Mesenchymal stem cell (in vitro differentiated cells and primary cell): ENCODE results near the gene FRMD8.
A peak's percentile ranks its signal among the peaks of the same experiment; 100 is the strongest.

Experiments used
- DNase-seq: peaks from one replicate; pipeline ENCODE4 v3.0.0-alpha.2; 2013
- H2AFZ ChIP-seq: one replicate; pipeline ENCODE4 v1.6.1; 2013; ENCODE audit warnings: low read depth, mild to moderate bottlenecking, control low read depth, inconsistent platforms, low read length, moderate library complexity
- H2AK5ac ChIP-seq: 2 replicates; pipeline ENCODE4 v1.6.1; 2013; ENCODE audit warnings: low read length, moderate library complexity, mild to moderate bottlenecking, inconsistent platforms; ENCODE audit not compliant: severe bottlenecking
- H2BK120ac ChIP-seq: one replicate; pipeline ENCODE4 v1.6.1; 2013; ENCODE audit warnings: low read depth, mild to moderate bottlenecking, inconsistent platforms, low read length, moderate library complexity
- H2BK12ac ChIP-seq, 2 experiments: one replicate each; pipeline ENCODE4 v1.6.1; 2013; ENCODE audit warnings: inconsistent platforms in 2 of 2, low read length in 2 of 2, mild to moderate bottlenecking in 2 of 2, moderate library complexity in 2 of 2, control low read depth in 1 of 2
- H2BK15ac ChIP-seq: one replicate; pipeline ENCODE4 v1.6.1; 2013; ENCODE audit warnings: mild to moderate bottlenecking, low read depth, inconsistent platforms; ENCODE audit not compliant: poor library complexity, severe bottlenecking
- H2BK5ac ChIP-seq: 2 replicates; pipeline ENCODE4 v1.6.1; 2013; ENCODE audit warnings: low read depth, mild to moderate bottlenecking, low read length, control low read depth, inconsistent platforms; ENCODE audit not compliant: poor library complexity, severe bottlenecking
- H3K14ac ChIP-seq, 2 experiments: one replicate each; pipeline ENCODE4 v1.6.1; 2013; ENCODE audit warnings: inconsistent platforms in 2 of 2, low read length in 2 of 2, control low read depth in 1 of 2, mild to moderate bottlenecking in 1 of 2, moderate library complexity in 1 of 2
- H3K18ac ChIP-seq, 2 experiments: one replicate each; pipeline ENCODE4 v1.6.1; 2013; ENCODE audit warnings: inconsistent platforms in 2 of 2, low read length in 2 of 2, control low read depth in 1 of 2, low read depth in 1 of 2, mild to moderate bottlenecking in 1 of 2
- H3K23ac ChIP-seq, 2 experiments: one replicate each; pipeline ENCODE4 v1.6.1; 2013; ENCODE audit warnings: inconsistent platforms in 2 of 2, low read length in 2 of 2, mild to moderate bottlenecking in 2 of 2, moderate library complexity in 2 of 2, control low read depth in 1 of 2
- H3K27ac ChIP-seq: 2 replicates; pipeline ENCODE4 v1.5.1; 2013; ENCODE audit warnings: mild to moderate bottlenecking, moderate library complexity, low read length, control low read depth, inconsistent platforms; ENCODE audit not compliant: poor library complexity, severe bottlenecking
- H3K27me3 ChIP-seq, 2 experiments: 2 replicates each; pipeline versions ENCODE4 v1.6.1 to v1.7.0; 2013; ENCODE audit warnings: low read length in 2 of 2, mild to moderate bottlenecking in 2 of 2, moderate library complexity in 2 of 2, control low read depth in 1 of 2, inconsistent platforms in 1 of 2; ENCODE audit not compliant: control insufficient read depth in 1 of 2, insufficient read depth in 1 of 2
- H3K36me3 ChIP-seq, 2 experiments: 2 replicates each; pipeline versions ENCODE4 v1.6.1 to v1.7.0; 2013; ENCODE audit warnings: low read length in 2 of 2, control low read depth in 1 of 2, inconsistent platforms in 1 of 2, low read depth in 1 of 2, mild to moderate bottlenecking in 1 of 2; ENCODE audit not compliant: insufficient read depth in 2 of 2, control insufficient read depth in 1 of 2
- H3K4ac ChIP-seq, 2 experiments: one replicate each; pipeline ENCODE4 v1.6.1; 2013; ENCODE audit warnings: inconsistent platforms in 2 of 2, low read length in 2 of 2, mild to moderate bottlenecking in 2 of 2, moderate library complexity in 2 of 2, control low read depth in 1 of 2, low read depth in 1 of 2
- H3K4me1 ChIP-seq: 2 replicates; pipeline ENCODE4 v1.6.1; 2013; ENCODE audit warnings: low read depth, low read length, control low read depth; ENCODE audit not compliant: control insufficient read depth, insufficient read depth
- H3K4me2 ChIP-seq: 2 replicates; pipeline ENCODE4 v1.6.1; 2013; ENCODE audit warnings: low read length, mild to moderate bottlenecking, inconsistent platforms; ENCODE audit not compliant: poor library complexity, severe bottlenecking
- H3K4me3 ChIP-seq, 2 experiments: 2 replicates each; pipeline versions ENCODE4 v1.5.1 to v1.7.0; 2013; ENCODE audit warnings: low read length in 2 of 2, mild to moderate bottlenecking in 2 of 2, control low read depth in 1 of 2, low read depth in 1 of 2; ENCODE audit not compliant: insufficient read depth in 1 of 2
- H3K79me1 ChIP-seq: replicated peaks from 2 replicates; pipeline ENCODE4 v1.6.1; 2013; ENCODE audit warnings: mild to moderate bottlenecking, control low read depth, low read length, inconsistent platforms; ENCODE audit not compliant: poor library complexity, severe bottlenecking
- H3K9ac ChIP-seq: 2 replicates; pipeline ENCODE4 v1.7.0; 2013; ENCODE audit warnings: mild to moderate bottlenecking, low read length, moderate library complexity
- H3K9me3 ChIP-seq: 2 replicates; pipeline ENCODE4 v1.7.0; 2013; ENCODE audit warnings: mild to moderate bottlenecking, low read length; ENCODE audit not compliant: control insufficient read depth
- H4K8ac ChIP-seq: one replicate; pipeline ENCODE4 v1.6.1; 2013; ENCODE audit warnings: inconsistent platforms, mild to moderate bottlenecking, low read length, moderate library complexity
- H4K91ac ChIP-seq: one replicate; pipeline ENCODE4 v1.6.1; 2013; ENCODE audit warnings: mild to moderate bottlenecking, low read length, inconsistent platforms
- WGBS: methylation state at CpG from one replicate; pipeline ENCODE4 v1.1.7; 2013; ENCODE audit warnings: mixed read lengths; 5-methylcytosine and 5-hydroxymethylcytosine counted together

FRMD8 gene

DNA sequence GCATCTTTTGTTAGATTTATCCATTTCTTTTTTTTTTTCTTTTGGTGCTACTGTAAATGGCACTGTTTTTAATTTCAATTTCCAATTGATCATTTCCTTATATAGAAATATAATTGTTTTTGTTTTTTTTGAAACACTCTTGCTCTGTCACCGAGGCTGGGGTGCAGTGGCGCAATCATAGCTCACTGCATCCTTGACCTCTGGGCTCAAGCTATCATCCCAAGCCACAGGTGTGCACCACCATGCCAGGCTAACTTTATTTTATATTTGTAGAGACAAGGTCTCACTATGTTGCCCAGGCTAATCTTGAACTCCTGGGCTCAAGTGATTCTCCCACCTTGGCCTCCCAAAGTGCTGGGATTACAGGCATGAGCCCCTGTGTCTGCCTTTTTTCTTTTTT, 16.4 kb downstream of the FRMD8 start:
- Histone ChIP-seq H3K9me3 (no peaks in the 10 kb centered on the region), H2AK5ac (no peak overlapping the region)
- 89% methylated on average over 2 of the region's 2 CpGs for WGBS

DNA sequence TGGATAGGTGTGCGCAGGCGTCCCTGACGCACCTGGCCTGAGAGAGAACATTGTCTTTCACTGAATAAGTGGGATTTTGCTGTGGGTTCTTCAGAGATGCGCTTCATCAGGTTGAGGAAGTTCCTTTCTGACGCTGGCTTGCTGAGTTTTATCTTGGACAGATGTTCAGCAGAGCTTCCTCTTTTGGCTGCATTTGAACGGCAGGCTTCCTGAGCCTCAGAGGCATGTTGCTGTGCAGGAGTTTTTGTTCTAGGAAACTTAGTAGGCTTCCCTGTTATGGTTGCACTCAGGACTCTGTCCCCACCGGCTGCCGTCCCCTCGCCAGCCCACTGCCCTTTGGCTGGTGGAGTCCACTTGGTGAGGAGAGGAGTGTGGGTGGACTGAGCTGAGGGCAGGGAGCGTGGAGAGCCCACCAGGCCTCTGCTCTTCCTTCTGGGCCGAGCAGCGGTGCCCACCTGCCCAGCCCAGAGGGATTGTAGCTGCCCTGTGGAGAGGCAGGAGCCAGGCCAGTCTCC, 17.2 kb downstream of the FRMD8 start:
- no peak overlapping the region for H2AK5ac ChIP-seq
- DNase-seq = no peak
- H3K36me3 ChIP-seq = peaks cover 68 to 83% of the 10 kb centered on the region in 2 experiments
- no peak overlapping the region for H3K18ac ChIP-seq
- peak overlapping the region in 1 of 2 experiments; percentile 33 for H3K4me3 ChIP-seq
- H3K4ac ChIP-seq = no peak overlapping the region
- peak overlapping the region; percentile 30 for H4K91ac ChIP-seq
- H2BK5ac ChIP-seq = no peak overlapping the region
- no peak overlapping the region for H3K9ac ChIP-seq
- H3K79me1 ChIP-seq = peaks cover 38% of the 10 kb centered on the region
- peaks cover 12% of the 10 kb centered on the region for H3K4me1 ChIP-seq
- H3K9me3 ChIP-seq = no peaks in the 10 kb centered on the region
- no peak overlapping the region for H2BK12ac ChIP-seq
- no peaks in the 10 kb centered on the region for H3K27me3 ChIP-seq
- H3K4me2 ChIP-seq = no peak overlapping the region
- no peak overlapping the region for H3K27ac ChIP-seq
- H4K8ac ChIP-seq = peak overlapping the region; percentile 9
- H2AFZ ChIP-seq = no peak overlapping the region
- no peak overlapping the region for H2BK120ac ChIP-seq
- no peak overlapping the region for H3K14ac ChIP-seq
- H3K23ac ChIP-seq = no peak overlapping the region
- 97% methylated on average over 12 of the region's 12 CpGs for WGBS
- H2BK15ac ChIP-seq = no peak overlapping the region

More for the DNA sequence above, 16.4 kb downstream of the FRMD8 start:
- Histone ChIP-seq H3K79me1 (peaks cover 38% of the 10 kb centered on the region), H2BK15ac (no peak overlapping the region), H4K8ac (no peak overlapping the region), H3K27me3 (no peaks in the 10 kb centered on the region), H2BK5ac (no peak overlapping the region), H3K27ac (no peak overlapping the region), H3K23ac (no peak overlapping the region), H3K4ac (no peak overlapping the region), H3K4me1 (peaks cover 11% of the 10 kb centered on the region), H3K36me3 (peaks cover 74 to 83% of the 10 kb centered on the region in 2 experiments), H4K91ac (no peak overlapping the region), H2BK12ac (no peak overlapping the region), H3K4me3 (no peak overlapping the region), H2AFZ (no peak overlapping the region), H3K18ac (no peak overlapping the region), H3K4me2 (no peak overlapping the region), H3K9ac (no peak overlapping the region), H2BK120ac (no peak overlapping the region), H3K14ac (no peak overlapping the region)
- DNase-seq = no peak

DNA sequence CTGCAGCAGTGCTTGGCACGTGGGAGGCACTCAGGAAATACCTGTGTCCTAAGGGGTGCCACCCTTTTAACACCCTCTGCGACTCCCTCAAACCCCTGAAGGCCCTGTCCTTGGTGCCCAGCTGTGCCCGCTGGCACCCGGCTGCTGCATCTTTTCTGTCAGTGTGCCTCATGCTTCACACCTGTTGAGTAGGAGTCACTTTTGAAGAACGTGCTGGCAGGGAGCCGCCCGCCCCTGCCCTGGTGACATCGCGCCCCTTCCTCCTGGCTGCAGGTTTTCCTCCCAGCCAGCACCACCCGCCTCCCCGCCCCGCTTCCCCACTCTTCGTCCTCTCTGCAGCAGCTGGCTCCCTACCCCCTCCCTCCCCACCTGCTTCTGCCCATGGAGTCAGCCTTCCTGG, 17.8 kb downstream of the FRMD8 start:
- Histone ChIP-seq H3K4ac (no peak overlapping the region), H3K4me1 (peaks cover 12% of the 10 kb centered on the region), H2BK5ac (no peak overlapping the region), H3K79me1 (peaks cover 38% of the 10 kb centered on the region), H3K18ac (no peak overlapping the region), H3K36me3 (peaks cover 70 to 86% of the 10 kb centered on the region in 2 experiments), H2BK15ac (no peak overlapping the region), H2AFZ (no peak overlapping the region), H2BK12ac (no peak overlapping the region), H3K4me3 (peak overlapping the region in 1 of 2 experiments; percentile 33), H3K27me3 (no peaks in the 10 kb centered on the region), H3K4me2 (no peak overlapping the region), H3K9ac (no peak overlapping the region), H3K27ac (no peak overlapping the region), H2BK120ac (no peak overlapping the region), H3K14ac (no peak overlapping the region), H4K8ac (no peak overlapping the region), H2AK5ac (no peak overlapping the region), H3K9me3 (no peaks in the 10 kb centered on the region), H4K91ac (peak overlapping the region; percentile 30), H3K23ac (no peak overlapping the region)
- WGBS = 95% methylated on average over 13 of the region's 13 CpGs
- DNase-seq = no peak

DNA sequence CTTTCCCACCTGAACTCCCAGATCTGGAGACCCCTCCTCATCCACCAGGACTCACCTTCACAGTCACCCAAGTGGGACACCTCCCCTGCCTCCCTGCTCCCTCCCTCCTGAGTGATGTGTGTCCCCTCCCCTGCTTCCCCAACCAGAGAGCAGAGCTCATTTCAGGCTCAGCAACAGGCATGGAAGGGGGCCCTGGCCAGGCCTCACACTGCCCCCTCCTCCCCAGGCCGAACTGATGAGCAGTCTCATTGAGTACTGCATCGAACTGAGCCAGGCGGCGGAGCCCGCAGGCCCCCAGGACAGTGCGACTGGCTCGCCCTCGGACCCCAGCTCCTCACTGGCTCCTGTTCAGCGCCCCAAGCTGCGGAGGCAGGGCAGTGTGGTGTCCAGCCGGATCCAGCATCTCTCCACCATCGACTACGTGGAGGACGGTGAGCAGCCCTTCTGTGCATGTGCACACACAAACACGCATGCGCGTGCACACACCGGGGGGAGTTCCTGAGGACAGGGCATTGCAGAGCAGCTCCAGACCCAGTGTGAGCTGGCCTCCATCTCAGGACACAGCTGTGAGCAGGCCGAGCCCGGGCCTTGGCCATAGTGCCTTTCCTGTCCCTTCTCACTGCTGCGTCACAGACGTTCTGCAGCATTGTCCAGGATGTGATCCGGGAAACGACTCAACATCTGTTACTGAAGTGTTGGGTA, 18.4 kb downstream of the FRMD8 start:
- Histone ChIP-seq H3K18ac (peak overlapping the region in 1 of 2 experiments; percentile 25), H2BK15ac (no peak overlapping the region), H3K27me3 (no peaks in the 10 kb centered on the region), H4K8ac (peak overlapping the region; percentile 47), H3K4me3 (no peak overlapping the region), H3K9me3 (no peaks in the 10 kb centered on the region), H2BK120ac (no peak overlapping the region), H2BK5ac (no peak overlapping the region), H4K91ac (peak overlapping the region; percentile 11), H3K4me1 (peaks cover 12% of the 10 kb centered on the region), H2AFZ (no peak overlapping the region), H3K36me3 (peaks cover 70 to 86% of the 10 kb centered on the region in 2 experiments), H2BK12ac (peak overlapping the region in 1 of 2 experiments; percentile 49), H3K79me1 (peaks cover 35% of the 10 kb centered on the region), H3K23ac (no peak overlapping the region), H3K4ac (no peak overlapping the region), H3K9ac (no peak overlapping the region), H3K14ac (no peak overlapping the region), H2AK5ac (no peak overlapping the region), H3K4me2 (no peak overlapping the region), H3K27ac (no peak overlapping the region)
- no peak for DNase-seq
- WGBS = 95% methylated on average over 24 of the region's 24 CpGs
